Measurements from ENCODE around the gene ZNF644.

ZNF644 gene

DNA sequence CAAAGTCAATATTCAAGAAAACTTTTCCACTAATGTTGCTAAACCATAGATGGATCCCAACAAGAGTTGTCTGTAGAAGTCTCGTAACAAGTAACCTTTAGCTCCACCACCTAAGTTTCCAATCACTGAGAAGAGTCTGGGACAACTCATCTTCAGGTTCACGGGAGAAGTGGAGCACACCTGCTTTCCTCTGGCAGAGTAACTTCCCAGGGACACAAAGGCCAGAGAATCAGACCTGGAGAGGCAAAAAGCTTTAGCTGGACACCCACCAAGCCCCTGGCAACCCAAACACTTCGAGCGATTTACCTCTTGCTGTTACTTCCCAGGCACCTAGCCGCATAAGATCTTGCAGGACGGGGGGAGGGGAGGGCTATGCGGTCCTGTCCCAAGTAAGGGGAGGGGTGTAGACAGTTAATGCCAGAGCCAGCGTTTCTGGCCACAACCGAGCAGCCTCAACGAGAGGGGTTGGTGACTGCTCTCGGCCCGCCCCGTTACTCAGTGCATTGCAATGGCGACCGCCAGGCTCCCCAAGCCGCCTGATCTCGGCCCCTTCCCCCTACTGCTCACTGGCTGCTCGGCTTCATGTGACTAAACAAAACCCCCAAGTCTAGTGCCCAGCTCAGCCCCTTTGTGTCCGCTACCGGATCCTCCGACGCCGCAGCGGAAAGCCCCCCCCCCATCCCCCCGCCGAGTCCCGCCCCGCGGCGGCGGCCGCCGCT lies 709 bp downstream of the ZNF644 start:
- DNase-seq, result peak; percentile 89

DNA sequence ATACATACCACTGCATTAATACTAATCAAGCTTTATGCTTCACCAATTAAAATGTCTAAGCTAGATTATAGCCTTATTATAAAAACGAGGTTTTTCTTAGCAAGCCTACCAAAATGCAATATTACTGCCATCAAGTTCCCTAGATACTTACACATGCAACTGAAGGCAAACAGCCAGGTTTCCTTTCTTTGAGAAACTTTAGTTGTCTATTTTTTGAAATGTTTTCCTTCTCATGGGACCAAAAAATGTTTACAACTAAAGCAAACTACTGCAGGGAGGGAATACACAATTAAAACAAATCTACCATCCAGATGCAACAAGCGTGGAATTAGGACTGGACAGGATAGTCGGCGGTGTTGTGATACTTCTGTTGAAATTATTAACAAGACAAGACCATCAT lies 1.3 kb downstream of the ZNF644 start:
- DNase-seq, result no peak

DNA sequence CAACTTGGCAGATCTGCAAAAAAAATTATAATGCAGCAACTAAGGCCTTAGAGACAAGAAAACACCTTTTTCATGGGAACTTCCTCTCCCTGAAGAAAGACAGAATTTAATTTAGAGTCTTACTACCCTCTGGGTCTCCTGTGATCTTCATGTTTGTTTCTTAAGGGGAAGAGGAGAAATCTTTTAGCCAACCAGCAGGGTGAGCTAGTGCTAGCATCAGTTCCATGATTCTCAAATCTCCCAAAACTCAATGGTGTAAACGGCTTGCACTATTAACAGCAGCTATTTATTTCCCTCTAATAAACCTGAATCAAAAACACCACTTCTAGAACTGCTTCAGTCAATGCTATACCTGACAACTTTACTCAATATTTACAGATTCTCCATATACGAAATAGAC lies 3.8 kb downstream of the ZNF644 start:
- no peak for DNase-seq

DNA sequence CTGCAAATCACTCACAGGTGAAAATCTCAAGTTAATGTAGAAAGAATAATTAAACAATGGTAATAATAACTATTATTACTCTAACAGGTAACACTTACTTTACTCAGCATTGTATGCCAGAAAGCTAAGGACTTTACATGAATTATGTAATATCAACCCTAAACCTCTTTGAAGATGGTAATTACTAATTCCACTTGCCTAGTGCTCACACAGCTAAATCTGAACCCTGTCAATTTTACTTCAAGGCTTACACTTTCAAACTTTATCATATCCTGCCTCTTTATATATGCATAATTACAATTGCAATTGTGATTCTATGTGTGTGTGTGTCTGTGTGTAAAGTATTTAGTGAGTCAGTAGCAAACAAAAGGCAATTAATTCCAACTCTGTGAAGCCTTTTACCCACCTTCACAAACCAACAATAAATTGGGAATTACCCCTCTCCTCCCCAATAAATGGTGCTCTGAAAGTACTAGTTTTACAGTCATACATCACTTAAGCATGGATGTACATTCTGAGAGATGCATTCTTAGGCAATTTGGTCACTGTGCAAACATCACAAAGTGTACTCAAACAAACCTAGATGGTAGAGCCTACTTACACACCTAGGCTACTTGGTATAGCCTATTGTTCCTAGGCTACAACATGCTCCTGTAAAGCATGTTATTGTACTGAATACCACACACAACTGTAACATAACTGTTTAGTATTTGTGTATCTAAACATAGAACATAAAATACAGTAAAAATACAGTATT lies 5.9 kb downstream of the ZNF644 start:
- DNase-seq, result peak; percentile 32

DNA sequence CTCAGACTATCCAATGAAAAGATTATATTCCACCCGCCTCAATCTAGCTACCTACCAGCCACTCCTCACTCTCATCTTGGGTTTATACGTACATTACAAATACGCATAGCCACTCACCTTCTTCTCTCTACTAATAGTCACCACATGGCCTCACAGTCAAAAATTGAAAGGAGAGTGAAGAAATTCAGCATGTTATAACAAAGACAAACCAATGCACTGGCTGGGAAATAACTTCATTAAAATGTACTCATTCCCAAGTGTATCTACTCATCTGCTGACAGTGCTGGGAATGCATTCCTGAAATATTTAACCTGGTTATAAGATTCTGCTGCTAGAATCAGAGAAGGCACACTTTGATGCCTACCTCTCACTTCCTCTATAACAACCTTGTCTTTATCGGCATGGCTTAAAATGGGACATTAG lies 6.5 kb downstream of the ZNF644 start:
- DNase-seq, result no peak

DNA sequence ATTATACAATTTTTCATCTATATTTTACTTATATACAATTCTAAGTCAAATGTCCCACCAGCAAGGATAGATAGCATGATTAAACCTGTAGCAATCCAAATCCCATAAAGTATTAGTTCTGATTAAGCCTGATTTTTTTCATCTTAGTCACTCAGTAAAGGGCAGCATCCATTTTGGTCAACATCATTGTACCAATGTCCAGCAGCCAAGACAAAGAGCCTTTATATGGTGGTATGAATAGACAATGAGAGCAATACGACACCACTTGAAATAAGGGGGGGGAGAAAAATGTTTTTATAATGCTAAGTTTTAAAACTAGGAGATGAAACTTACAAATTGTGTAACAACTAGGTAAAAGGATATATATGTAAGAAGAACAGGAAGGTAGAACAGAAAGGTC lies 7.4 kb downstream of the ZNF644 start:
- no peak for DNase-seq

DNA sequence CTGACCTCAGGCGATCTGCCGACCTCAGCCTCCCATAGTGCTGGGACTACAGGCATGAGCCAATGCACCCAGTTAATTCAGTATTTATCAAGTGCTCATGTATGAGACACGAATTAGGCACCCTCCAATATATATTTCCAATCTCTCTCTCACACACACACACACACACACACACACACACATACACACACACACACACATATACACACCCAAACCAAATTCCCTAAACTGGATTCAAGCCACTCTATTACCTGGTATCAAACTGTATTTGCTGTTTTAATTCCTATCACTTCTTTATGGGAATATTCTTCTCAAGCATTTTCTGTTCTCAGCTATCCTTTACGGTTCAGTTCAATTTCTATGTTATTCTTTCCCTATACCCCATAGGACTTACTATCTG lies 8.5 kb downstream of the ZNF644 start:
- no peak for DNase-seq

DNA sequence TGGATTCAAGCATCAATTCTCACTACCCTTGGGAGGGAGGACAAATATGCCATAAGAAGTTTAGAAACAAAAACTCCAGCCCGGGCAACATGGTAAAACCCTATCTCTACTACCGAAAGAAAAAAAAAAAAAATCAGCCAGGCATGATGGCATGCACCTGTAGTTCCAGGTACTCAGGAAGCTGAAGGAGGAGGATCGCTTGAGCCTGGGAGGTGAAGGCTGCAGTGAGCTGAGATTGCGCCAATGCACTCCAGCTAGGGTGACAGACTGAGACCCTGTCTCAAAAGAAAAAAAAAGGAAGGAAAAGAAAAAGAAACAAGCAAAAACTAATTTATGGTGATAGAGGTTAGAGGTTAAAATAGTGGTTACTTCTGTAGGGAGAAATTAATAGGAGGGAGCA lies 9.6 kb downstream of the ZNF644 start:
- no peak for DNase-seq

DNA sequence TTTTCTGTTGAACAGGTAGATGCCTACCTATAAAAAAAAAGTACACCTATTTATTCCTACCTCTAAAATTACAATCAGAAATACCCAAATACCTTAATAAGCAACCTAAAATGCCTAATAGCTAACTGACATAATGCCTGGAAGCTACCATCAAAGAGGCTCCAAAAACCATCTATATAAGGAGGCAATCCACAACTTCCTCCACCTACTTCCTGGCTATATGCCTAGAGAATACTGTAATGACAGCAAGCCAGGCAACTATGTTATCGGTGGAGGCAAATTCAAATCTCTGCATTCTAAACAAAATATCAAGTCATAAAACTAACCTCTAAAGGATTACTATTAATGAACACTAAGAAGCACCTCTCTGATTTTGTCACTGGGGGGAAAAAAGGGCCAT lies 10.1 kb downstream of the ZNF644 start:
- DNase-seq, result no peak

DNA sequence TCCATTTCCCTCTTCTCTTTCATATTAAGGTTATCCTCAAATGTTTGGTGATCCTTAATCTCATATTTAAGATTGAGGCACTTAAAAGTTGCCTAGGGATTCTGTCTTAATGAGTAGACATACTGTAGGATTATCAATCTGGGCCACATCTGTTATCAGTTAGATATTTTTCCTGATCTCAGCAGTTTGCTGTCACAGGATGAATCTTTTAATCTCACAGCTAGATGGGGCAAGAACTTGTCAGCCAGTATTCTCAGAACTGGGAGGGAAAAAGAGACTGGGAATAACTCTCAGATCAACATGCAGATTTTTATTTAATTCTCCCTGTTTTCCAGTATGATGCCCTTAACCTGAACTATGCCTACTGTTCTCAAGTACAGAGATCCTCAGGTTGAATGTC lies 14.0 kb downstream of the ZNF644 start:
- no peak for DNase-seq

DNA sequence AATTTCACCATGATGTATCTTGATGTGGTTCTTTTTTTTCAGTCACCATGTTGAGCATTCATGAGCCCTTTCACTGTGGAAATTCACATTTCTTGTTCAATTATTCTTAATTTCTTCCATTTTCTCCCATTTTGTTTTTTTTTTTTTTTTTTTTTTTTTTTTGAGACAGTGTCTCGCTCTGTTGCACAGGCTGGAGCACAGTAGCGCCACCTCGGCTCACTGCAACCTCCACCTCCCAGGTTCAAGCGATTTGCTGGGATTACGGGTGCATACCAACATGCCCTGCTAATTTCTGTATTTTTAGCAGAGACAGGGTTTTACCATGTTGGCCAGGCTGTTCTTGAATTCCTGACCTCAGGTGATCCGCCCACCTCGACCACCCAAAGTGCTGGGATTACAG lies 14.7 kb downstream of the ZNF644 start:
- no peak for DNase-seq

DNA sequence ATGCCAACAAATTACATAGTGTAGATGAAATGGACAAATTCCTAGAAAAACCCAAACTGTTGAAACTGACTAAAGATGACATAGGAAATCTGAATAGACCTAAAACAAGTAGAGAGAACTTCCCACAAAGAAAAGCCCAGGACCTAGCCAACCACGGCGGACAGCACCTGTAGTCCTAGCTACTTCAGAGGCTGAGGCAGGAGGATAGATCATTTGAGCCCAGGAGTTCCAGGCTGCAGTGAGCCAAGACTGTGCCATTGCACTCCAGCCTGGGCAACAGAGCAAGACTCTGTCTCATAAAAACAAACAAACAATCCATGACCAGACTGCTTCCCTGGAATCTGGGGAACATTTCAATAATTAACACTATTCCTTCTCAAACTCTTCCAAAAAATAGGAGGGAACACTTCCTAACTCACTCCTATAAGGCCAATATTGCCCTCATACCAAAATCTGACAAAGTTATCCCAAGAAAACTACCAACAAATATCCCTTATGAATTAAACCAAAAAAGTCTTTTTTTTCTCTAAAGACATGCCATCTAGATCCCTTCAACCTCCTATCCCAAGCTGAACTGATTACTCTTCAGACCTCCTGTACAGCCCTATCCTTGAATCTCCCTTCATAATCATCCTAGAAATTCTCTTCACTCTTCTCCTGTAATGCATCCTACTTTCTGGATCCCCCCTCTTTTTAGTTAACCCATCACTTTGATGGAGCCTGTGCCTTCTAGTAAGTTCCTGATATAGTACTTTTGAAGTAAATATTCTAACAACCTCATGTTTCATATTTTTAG lies 15.5 kb downstream of the ZNF644 start:
- no peak for DNase-seq

DNA sequence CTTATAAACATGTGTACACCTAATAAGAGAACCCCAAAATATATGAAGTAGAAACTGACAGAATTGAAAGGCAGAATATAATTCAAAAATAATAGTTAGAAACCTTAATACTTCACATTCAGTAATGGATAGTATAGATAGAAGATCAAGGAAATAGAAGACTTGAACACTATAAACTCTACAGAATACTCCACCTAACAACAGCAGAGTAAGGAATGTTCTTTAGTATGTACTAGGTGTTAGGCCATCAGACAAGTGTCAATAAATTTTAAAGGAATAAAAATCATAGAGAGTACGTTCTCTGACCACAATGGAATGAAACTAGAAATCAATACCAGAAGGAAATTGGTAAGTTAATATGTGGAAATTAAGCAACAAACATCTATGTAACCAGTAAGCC lies 16.6 kb downstream of the ZNF644 start:
- no peak for DNase-seq

DNA sequence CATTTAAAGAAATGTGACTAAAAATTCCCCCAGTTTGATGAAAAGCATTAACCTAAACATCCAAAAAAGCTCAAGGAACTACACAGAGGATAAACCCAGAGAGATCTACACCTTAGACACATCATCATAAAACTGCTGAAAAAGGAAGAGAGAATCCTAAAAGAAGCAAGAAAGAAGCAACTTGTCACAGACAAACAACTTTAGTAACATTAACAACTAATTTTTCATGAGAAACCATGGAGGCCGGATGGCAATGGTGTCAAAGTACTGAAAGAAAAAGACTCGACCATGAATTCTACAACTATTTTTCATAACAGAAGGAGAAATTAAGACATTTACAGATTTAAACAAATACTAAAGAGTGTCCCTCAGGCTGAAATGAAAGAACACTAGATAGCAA lies 17.7 kb downstream of the ZNF644 start:
- DNase-seq, result no peak

DNA sequence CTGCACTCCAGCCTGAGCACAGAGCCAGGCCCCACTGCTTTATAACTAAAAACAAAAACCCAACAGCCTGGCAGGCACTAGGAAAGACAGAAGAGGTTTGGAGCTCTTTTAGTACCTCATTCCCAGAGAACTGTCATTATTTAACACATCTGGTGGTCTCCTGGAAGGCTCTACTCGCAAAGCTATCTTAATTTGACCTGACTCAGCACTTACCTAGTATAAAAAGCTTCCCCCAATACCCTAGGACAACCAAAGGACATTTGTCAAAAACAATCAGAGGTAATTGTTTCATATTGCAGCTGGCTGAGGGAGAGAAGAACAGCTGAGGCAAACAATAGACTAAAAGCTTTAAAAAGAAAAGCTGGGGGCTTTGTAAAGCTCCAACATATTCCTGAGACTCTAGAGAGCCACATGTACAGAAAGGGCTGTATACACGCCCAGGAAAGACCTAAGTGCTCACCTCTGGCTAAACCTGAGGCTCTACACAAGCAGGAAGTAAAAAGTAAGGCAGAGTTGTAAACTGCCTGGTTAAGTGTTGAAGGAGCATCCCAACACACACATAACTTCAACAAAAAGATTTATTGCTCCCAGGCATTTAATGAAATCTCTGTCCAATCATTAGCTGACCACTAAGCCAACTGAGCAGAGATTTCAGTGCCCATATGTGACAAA lies 25.0 kb downstream of the ZNF644 start:
- DNase-seq, result no peak

DNA sequence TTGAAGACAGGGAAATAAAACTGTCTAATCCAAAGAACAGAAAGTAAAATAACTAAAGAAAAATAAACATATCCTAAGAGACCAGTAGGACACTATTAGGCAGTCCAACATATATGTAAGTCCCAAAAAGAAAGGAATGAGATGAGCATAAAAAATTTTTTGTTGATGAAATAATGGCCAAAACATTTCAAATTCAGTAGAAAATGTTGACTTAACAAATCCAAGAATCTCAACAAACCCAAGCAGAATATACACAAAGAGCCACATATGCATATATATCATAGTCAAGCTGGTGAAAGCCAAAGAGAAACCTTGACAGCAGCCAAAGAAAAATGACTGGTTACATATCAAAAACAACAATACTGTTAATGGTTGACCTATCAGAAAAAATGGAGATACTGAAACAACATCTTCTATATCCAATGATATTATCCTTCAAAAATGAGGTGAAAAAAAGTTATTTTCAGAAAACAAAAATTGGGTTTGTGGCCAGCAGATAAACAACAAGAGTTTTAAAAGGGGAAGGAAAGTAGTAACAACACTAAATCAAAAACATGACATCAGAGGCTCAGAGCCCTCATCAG lies 26.4 kb downstream of the ZNF644 start:
- DNase-seq, result no peak

DNA sequence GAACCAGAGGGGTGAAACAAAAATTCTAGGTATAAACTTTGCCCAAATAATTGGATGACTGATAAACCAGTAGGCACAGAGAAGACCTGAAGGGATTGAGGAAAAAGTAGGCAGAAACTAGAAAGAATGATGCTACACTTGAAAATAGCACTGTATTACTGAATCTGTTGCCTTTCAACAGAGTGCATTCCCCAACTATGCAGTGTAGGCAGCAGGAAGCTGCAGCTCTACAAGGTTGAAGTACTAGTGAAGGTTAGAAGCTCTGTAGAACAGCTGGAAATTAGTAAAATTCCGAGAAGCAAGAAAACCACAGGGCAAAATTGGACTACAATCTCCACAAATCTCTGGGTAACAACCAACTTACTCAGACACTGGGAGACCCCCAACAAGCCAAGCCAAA lies 27.4 kb downstream of the ZNF644 start:
- no peak for DNase-seq

DNA sequence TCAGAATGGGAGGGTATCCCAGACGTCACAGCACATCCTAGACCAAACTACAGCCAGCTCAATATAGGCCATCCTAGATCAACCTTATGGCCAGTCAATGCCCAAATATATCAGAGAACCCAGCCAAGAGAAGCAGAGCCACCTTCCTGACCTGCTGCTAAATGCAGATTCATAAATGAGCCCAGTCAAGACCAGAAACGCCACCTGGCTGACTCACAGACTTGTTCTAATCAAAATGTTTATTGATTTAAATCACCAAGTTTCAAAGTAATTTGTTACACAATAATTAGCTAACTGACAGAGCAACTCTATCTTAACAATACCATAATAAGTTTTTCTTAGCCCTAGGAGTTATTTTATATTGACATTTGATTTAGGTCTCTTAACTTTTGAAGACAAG lies 28.6 kb downstream of the ZNF644 start:
- no peak for DNase-seq

DNA sequence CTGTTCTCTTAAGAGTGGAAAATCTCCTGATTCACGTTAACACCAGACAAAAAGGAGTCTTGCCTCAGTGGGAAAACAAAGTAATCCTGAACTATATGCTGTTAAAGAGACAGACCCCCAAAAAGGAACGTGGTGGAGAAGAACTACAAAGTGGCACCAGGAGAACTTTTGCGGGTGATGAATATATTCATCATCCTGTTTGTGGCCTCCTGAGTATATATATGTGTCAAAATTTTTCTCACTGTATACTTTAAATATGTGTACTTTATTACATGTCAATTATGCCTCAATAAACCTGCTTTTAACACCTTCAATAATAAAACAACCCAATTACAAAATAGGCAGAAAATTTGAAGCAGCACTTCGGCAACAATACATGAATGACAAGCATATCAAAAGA lies 31.1 kb downstream of the ZNF644 start:
- DNase-seq, result no peak

DNA sequence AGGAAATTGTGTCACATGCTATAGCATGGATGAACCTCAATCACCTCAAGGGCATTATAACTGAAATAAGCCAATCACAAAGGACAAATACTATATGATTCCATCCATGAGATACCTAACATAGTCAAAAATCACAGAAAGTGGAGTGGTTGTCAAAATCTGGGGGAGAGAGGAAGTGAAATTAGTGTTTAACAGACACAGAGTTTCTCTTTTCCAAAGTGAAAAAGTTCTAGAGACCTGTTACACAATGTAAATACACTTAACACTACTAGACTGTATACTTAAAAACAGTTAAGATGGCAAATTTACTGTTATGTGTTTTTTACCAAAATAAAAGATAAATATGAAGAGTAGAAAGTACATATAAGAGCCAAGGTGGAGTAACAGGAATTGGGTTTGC lies 31.8 kb downstream of the ZNF644 start:
- DNase-seq, result no peak

DNA sequence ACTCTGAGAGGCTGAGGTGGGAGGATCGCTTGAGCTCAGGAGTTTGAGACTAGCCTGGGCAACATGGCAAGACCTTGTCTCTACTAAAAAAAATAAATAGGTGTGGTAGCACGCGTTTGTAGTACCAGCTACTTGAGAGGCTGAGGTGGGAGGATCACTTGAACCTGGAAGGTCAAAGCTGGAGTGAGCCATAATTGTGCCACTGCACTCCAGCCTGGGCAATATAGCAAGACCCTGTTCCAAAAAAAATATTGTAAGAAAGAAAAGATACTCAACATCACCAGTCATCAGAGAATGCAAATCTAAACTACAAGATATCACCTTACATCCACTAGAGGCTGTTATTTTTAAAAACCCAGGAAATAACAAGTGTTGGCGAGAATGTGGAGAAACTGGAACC lies 32.5 kb downstream of the ZNF644 start:
- no peak for DNase-seq

DNA sequence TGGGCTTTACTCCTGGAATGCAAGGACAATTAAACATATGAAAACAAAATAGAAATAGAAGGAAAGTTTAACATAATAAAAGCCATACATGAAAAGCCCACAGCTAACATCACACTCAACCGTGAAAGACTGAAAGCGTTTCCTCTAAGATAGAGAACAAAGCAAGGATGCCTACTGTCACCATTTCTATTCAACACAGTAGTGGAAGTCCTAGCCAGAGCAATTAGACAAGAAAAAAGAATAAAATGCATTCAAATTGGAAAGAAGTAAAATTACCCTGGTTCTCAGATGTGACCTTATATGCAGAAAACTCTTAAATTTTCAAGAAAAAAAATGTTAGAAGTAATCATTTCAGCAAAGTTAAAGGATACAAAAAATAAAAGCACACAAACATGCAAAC lies 34.0 kb downstream of the ZNF644 start:
- DNase-seq, result no peak

DNA sequence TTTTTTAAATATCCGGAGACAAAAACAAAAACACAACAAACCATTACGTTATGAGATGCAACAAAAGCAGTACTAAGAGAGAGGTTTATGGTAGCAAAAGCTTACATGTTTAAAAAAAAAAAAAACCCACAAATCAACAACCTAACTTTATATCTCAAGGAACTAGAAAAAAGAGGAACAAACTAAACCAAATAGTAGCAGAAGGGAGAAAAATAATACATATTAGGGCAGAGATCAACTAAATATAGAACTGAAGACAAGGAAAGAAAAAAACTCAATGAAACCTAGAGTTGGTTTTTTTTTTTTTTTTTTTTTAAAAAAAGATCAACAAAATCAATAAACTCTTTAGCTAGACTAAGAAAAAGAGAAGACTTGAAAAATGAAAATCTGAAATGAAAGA lies 34.9 kb downstream of the ZNF644 start:
- no peak for DNase-seq
